ENCODE measurements around the gene PLCB4.
A peak's percentile ranks its signal among the peaks of the same experiment; 100 is the strongest.
"Not testable (repeated sequence)": the region's sequence is repeated elsewhere in the genome, so short reads cannot be mapped to it uniquely, and the experiment has no call there.

PLCB4 gene

DNA sequence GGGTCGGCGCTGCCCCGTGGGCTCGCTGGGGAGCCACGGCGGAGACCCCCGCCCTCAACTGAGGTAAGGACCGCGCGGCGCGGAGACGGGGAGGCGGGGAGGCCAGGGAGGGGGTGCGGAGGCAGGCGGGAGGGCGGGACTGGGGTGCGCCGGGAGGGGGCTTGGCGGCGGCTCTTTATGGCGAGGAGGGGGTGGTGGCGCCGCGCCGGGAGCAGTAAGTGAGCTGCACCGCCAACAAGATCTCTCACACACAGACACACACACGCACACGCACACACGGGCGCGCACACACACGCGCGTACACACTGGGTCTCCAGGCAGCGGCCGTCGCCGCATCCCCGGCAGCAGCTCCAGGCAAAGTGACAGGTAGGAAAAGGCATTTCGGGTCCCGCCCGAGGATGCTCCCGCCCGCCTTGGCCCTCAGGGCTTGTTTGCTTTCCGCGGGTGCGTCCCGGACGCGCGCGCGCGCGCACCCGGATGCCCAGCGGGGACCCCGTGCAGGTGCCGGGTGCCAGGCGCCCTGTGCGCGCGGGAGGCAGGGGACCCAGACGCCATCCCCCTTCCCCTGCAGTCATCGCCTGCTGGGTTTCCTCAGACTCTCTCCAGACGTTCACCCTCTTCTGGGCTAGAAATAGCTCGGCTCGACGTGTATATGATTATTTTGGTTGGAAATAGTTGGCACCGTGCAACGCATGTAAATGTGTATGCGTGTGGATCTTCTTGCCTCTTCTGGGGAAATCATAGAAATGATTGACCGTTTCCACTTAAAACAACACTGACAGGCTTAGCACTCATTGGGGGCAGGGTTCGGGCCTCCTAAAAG, at the start of gene PLCB4:
Gene PLCB4 (plus strand): TSS at position 247 of the 823 bp plus-strand sequence. CDS start 238,728 bp downstream, outside the sequence.
- DNase-seq, result peak; percentile 63

DNA sequence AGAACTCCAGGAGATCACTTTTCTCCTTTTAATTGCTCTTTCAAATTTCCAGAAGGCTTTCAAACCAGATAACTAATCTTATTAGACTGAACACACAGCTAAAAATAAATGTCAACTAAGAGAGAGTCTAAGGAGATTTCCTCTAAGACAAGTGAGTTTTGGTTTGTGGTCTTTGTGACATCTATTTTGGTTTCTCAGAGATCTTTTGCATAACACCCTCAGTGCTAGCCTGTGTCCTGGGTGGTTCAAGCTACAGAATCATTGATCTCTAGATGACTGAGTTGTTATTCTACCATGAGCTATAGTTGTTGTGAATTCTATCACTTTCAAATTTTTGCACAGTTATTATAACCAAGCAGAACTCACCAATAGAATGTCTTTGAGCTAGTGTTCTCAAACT, 49.1 kb upstream of the PLCB4 start:
- no peak for DNase-seq

DNA sequence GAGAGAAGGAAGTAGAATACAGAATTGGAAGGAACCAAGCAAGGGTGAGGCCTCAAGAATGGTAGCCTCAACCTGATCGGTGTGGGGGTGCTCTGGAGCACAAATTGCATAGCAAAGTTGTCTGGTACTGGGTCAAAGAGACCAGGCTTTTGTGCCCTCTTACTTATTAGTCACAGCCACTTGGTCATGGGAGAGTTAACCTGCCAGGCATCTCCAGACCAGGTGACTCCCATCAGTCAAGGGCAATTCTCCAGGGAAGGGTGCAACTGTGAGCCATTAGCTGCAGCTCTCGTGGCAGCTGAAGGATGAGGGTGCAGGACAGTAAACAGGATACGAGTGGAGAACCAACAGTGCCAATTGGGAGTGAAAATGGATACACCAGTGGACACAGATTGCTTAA, 47.7 kb upstream of the PLCB4 start:
- DNase-seq, result peak; percentile 29

DNA sequence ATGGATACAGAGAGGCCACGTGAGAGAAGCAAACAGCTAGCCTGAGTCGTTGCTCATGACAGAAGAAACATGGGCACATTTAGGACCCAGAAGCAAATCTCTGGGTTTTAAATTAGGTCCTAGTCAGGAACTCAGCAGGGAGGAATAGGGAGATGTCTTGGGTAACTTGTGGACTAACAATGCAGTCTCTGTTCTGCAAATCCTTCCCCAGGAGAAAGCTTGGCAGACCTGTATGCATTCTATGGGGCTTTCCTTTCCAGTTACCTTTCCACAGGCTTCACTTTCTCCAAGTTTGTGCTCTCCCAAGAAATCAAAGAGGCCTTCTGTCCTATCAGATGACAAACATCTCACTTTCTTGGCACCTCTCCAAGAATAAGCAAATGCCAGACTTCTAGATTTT, 47.2 kb upstream of the PLCB4 start:
- DNase-seq, result no peak

DNA sequence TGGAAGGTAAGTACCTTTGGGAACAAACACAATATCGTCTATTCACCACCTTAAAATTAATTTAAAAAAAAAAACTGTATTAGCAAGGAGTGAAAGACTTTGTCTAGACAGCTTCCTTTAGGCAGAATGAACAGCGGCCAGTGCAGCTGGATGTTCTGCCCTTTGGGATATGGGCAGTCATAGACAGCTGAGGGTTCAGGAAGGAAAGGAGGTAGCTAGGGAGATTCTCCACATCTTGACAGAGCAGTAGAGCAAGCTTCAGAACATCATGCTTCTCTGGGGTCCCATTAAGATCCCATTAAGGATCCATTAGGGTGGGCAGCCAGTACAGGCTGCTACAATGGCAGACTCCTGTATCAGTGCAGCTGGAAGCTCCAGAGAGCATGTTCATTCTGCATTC, 46.5 kb upstream of the PLCB4 start:
- no peak for DNase-seq

DNA sequence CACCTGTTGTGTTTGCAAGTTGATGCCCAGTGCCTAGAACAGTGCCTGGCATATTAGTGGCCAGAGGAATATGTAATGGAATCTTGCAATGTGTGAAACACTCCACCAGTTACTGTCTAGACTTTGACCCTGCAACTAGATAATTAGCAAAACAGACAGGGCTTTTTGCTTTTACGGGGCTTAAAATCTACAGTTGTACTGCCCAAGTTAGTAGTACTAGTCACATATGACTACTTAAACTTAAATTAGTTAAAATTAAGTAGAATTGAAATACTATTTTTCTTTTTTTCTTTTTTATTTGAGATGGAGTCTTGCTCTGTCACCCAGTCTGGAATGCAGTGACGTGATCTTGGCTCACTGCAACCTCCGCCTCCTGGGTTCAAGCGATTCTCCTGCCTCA, 44.3 kb upstream of the PLCB4 start:
- DNase-seq, result no peak

DNA sequence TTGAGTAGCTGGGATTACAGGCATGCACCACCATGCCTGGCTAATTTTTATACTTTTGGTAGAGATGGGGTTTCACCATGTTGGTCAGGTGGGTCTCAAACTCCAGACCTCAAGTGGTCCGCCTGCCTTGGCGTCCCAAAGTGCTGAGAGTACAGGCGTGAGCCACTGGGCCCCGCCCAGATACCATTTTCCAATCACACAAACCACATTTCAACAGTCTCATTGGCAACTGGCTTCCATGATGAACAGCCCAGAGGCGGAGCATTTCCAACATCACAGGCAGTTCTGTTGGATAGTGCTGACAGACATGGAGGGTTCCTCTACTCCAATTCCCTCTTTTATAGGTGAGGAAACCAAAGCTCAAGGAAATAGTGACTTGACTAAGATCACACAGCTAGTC, 43.9 kb upstream of the PLCB4 start:
- no peak for DNase-seq

DNA sequence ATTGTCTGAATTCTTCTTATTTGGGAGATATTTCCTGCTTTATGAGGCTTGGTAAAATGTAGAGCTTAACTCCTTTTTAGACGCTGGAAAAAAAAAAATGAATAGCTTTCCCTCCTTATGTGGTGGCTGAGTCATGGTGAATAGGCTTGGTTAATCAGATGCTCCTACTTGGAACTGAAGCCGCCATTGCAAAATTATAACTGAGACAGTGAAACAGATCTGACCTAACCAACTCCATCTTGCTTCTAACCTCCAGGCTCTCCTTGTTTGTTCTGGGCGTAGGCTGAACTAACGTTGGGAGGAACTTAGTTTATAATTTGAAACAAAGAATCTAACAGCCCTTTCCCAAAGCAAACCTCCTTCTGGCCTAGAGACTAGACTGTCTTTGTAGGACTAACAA, 43.2 kb upstream of the PLCB4 start:
- no peak for DNase-seq

DNA sequence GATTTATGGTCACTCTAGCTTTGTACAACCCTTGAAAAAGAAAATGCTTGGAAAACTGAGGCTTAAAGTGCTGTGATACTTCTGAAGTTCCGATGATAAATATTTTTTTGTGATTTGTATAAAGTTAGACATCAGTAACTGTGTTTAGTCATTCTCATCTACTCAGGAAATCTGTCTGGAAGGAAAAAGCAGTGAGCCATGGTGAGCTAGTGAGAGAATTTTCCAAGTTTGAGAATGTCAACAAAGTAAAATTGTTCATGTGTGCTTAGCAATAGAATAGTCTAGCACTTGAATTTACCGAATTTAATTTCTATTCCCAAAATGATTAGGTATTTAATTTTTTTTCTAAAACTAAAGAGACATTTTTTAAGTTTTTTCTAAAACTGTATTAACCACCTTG, 41.3 kb upstream of the PLCB4 start:
- DNase-seq, result no peak

DNA sequence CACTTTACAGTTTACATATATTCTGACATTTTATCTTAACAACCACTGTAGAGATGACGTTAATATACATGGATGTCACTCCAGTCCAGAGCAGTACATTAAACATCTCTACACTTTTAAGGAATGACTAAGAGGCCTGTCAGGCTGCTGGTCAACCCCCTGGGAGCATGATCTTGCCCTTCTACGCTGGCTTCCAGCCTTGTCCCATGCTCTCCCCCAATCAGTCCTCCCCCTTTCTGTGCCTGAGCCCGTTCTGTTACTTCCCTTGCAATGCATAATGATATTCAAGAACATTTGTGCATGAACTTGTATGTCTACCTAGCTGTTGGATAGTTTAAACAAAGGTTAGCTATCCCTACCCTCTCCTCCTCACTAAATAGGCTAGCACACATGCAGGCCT, 40.5 kb upstream of the PLCB4 start:
- DNase-seq, result no peak

DNA sequence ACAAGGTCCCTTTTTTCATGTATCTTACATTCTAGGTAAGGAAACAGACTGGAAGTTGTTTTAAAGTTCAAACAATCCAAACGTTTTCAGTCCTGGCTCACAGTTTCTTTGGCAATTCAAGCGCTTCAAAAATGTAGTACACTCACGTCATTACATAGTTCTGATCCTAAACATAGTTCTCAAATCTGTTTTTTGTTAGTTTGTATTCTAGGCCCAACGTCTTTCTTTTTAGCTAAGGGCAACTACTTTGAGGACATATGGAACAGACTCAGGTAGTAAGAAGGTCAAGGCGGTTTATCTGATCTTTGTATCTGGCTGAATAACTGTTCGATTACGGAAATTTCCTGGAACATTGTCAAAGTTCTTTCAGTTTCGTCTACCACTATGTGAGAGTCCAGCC, 36.9 kb upstream of the PLCB4 start:
- DNase-seq, result no peak

DNA sequence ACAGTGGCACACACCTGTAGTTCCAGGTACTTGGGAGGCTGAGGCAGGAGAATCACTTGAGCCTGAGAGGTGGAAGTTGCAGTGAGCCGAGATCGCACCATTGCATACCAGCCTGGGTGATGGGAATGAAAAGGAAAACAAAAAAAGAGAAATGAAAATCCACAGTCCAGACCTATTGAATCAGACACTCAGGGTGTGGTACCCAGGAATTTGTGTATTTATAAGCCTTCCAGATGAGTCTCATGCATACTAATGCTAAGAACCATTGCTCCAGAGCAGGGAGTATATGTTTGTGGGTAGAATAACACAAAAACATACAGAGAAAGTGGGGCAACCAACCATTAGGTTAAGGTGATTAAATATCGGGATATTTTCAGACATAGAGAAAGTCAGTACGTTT, 36.1 kb upstream of the PLCB4 start:
- no peak for DNase-seq

DNA sequence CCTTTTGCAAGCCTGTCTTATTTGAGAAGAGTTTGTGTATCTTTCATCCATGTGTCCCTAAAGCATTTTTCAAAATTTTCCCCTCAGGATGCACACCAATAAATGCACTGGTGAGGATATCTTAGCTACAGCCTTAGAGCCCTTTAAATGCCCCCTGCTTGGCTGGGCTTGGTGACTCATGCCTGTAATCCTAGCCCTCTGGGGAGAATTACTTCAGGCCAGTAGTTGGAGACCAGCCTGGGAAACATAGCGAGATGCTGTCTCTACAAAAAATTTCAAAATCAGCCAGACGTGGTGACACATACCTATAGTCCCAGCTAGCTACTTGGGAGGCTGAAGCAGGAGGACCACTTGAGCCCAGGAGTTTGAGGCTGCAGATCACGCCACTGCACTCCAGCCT, 33.8 kb upstream of the PLCB4 start:
- no peak for DNase-seq

DNA sequence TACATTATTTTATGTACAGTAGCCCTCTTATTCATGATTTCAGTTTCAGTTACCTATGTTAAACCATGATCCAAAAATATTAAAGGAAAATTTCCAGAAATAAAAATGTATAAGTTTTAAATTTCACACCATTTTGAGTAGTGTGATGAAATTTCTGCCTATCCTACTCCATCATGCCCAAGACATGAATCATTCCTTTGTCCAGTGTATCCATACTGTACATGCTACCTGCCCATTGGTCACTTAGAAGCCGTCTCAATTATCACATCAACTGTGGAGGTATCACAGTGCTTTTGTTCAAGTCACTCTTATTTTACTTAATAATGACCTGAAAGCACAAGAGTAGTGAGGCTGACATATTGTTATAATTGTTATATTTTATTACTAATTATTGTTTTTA, 32.3 kb upstream of the PLCB4 start:
- no peak for DNase-seq

DNA sequence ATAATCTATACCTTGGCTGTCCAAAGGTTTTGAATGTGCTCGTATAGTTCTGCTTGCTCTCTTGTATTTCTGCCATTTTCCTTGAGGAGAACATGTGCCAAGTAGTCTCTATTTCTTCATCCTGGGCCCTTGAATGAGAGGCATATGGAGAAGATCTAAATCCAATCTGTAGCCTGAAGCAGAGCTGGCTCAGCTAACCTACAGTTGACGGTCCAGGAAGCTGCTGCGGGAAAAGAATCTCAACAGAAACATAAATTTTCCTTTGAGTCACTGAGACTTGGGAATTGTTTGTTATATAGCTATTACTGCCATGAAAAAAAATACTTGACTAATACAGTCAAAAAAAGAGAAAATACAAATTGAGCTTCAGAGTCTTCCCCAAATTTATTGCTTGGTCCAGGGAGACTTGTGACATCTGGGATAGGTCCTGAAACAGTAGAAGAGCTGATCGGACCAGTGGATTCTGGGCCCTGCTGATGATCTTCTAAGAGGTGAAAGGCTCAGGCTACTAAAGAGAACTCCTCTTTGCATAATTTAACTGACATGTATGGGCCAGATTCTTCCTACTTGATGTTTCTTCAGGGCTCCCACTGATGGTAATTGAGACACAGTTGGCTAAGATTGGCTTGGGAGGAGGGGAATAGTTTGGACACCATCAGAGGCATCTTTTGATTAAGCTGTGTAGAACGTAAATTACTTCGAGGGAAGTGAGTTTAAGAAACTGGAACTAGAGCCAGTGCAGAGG, 29.9 kb upstream of the PLCB4 start:
- no peak for DNase-seq

DNA sequence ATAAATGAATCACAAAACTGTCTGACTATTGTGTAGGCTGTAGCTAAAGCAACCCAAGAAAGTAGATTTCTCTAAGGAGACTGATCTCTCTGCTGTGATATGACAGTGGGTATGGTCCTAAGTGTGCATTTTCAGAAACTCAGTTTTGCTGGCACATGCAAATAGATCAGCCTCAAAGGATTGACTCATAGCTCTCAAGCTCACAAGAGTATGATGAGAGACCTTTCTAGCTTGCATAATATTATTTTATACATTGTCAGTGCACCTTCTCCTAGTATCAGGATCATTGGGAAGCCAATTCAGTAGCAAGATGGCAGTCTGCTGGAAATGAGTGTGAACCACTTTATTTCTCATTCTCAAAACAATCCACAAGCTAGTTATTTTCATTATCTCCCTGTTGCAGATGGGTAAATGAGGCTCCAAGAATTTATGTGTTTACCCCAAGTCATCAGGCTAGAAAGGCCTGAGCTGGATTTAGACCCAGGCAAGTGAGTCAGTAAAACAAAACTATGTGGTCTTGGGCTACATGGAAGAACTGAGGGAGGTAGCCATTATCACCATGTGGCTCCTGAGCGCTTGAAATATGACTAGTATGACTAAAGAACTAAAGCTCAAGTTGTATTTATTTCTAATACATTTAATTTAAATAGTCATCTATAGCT, 27.9 kb upstream of the PLCB4 start:
- no peak for DNase-seq

DNA sequence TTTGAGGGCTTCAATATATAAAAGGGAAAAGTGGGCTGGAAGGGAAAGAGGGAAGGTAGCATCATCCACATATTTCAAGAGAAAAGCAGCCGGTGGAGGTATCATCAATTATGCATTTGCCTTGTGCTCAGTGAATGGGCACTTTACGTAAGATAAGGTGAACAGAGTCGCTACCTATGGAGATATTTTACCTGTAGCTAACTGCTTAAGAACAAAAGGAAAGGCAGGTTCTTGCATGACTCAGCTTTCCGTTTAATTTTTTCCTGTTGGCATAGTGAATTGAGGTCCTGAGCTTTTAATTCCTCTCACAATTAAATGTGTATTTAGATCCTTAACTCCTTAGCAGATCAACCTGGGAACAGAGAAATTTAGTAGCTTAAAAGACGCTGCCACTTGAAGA, 25.5 kb upstream of the PLCB4 start:
- no peak for DNase-seq

DNA sequence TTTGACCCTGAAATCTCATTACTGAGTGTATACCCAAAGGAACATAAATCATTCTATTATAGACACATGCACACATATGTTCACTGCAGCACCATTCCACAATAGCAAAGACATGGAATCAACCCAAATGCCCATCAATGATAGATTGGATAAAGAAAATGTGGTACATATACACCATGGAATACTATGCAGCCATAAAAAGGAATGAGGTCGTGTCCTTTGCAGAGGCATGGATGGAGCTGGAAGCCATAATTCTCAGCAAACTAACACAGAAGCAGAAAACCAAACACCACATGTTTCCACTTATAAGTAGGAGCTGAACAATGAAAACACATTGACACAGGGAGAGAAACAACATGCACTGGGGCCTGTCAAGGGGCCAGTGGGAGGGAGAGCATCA, 21.0 kb upstream of the PLCB4 start:
- DNase-seq, result not testable (repeated sequence)

DNA sequence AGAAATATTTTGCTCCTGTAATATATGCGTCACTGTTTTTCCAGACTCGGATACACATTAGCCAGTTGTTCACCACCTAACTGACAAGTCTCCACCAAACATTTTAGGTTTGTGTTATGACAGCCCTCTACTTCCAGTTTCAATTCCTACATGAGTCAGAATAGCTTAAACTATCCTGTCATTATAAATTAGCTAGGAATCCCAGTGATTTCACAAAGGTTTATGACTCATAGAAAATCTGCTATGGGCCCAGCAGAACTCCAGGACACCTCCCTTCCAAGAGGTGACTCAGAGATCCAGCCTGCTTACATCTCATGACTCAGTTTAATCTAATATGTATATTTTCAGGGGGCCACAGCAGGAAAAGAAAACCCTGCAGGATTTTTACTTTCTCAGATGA, 17.4 kb upstream of the PLCB4 start:
- DNase-seq, result no peak

DNA sequence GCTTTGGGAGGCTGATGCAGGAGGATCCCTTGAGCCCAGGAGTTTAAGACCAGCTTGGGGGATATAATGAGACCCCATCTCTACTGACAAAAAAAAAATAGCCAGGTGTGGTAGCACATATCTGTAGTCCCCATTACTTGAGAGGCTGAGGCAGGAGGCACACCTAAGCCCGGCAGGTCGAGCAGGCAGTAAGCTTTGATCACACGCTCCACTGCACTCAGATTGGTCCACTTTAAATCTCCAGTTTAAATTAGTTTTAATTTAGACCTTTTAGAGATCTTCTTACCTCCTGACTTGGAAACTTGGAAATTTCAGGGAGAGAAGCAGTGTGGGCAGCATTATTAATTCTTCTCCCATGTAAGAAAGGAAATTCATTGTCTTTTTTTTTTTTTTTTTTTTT, 16.8 kb upstream of the PLCB4 start:
- no peak for DNase-seq

DNA sequence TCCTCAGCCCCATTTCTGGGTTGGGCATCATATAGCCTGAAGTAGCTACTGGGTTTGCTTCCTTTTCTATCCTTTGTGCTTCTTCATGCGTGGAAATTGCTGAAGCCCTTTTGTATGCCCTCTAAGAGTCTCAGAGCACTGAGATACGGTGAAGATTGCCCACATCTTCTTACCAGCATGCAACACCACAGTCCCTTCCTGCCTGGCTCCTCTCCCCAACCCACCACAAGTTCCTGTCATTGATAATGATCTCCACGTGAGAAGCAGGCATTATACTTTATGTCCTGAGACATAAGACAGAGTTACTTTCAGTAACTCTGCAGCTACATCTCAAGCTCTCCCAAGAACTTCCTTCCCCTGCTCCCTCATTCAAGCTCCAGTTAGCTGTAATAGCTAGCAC, 15.8 kb upstream of the PLCB4 start:
- DNase-seq, result no peak

DNA sequence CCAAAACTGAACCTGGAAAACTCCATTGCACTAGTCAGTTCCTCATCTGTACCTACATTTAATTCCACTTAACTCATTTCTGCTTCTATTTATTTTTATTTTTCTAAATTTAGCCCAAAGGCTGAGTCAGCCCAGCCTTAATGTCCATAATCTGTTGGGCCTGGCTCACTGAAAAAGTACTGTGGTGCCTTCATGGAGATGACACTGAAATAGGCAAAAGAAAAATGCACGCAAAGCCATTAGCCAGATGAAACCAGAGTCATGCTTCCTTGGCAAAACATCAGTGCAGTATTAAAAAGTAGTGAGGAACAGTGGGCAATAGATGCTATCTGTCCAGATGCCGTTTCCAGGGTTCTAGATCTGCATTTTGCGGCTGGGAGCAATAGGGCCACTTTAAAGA, 14.7 kb upstream of the PLCB4 start:
- no peak for DNase-seq

DNA sequence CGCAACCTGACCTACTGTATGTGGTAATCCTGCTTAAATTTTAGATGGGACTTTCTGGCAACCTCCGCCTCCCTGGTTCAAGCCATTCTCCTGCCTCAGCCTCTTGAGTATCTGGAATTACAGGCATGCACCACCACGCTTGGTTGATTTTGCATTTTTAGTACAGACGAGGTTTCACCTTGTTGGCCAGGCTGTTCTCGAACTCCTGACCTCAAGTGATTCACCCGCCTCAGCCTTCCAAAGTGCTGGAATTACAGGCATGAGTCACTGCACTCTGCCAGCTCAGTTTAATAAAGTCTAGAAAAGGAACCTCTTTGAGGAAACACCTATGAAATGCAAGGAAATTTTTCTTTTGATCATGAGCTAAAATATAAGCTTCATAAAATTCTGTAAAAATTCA, 9.0 kb upstream of the PLCB4 start:
- DNase-seq, result no peak

DNA sequence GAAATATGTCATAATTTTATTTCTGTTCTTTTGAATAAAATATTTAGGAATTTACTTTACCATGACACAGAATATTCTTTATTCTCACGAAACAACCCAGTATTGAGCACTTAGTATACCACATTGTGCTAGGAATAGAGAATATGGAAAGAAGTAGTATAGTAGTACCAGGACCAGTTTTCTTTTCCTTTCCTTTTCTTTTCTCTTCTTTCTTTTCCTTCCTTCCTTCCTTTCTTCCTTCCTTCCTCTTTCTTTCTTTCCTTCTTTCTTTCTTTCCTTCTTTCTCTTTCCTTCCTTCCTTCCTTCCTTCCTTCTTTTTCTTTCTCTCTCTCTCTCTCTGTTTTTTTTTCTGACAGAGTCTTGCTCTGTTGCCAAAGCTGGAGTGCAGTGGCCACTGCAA, 7.5 kb upstream of the PLCB4 start:
- no peak for DNase-seq
